Ishikawa (cell line): ENCODE results near the gene DOK4.

Experiments
- CEBPB ChIP-seq: IDR thresholded peaks from 2 replicates; pipeline ENCODE4 v1.6.1; 2012
- CREB1 ChIP-seq: IDR thresholded peaks from 2 replicates; pipeline ENCODE4 v1.6.1; 2012; ENCODE audit warnings: low read depth
- EGR1 ChIP-seq: IDR thresholded peaks from 2 replicates; pipeline ENCODE4 v1.6.1; 2012
- FOXM1 ChIP-seq: IDR thresholded peaks from 2 replicates; pipeline ENCODE4 v1.6.1; 2012; ENCODE audit warnings: low read depth, borderline replicate concordance
- NFIC ChIP-seq: IDR thresholded peaks from 2 replicates; pipeline ENCODE4 v1.6.1; 2012
- RAD21 ChIP-seq: IDR thresholded peaks from 2 replicates; pipeline ENCODE4 v1.6.1; 2012; ENCODE audit warnings: low read depth
- TAF1 ChIP-seq: IDR thresholded peaks from 2 replicates; pipeline ENCODE4 v1.6.1; 2012; ENCODE audit warnings: low read depth, mild to moderate bottlenecking
- TCF12 ChIP-seq: IDR thresholded peaks from 2 replicates; pipeline ENCODE4 v1.6.1; 2012; ENCODE audit warnings: low read depth
- YY1 ChIP-seq: IDR thresholded peaks from 2 replicates; pipeline ENCODE4 v1.6.1; 2012; ENCODE audit warnings: low read depth
- ZBTB7A ChIP-seq: IDR thresholded peaks from 2 replicates; pipeline ENCODE4 v1.6.1; 2012; ENCODE audit warnings: low read depth
- TF ChIP-seq, protein P1 (sequence below): IDR thresholded peaks from 2 replicates; pipeline ENCODE4 v1.6.1; 2012
- TF ChIP-seq, protein P2 (sequence below): IDR thresholded peaks from 2 replicates; pipeline ENCODE4 v1.6.1; 2012; ENCODE audit warnings: low read depth, mild to moderate bottlenecking

DNA sequence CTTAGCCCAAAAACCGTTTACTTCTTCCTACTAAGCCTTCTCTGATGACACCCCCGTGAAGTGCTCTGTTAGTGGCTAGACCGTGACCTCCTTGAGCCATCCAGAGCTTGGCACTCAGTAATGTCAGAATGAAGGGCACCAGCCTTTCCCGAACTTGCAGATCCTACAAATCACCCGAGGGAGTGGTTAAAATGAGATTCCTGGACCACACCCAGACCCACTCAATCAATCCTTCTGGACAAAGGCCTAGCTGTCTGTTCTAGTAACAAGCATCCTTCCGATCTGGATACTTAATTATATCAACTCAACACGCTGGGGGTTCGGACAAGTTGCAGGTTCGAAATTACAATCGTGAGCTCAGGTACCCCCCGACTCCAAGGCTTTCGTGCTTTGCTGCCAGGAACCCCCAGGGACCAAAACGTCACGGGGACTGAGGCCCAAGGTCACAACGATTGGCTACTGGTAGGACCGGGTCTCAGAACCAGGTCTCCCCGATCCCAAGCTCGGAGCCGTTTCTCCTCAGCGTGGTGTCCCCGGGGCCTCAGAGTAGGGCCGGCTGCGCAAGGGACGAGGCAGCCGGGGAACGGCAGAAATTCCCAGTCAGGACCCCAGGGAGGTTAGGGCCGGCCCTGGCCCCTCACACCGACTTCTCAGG lies 39.6 kb downstream of the DOK4 start:
- TF ChIP-seq RAD21, result no peak
- no peak for TF ChIP-seq TCF12
- TF ChIP-seq, protein P1, sequence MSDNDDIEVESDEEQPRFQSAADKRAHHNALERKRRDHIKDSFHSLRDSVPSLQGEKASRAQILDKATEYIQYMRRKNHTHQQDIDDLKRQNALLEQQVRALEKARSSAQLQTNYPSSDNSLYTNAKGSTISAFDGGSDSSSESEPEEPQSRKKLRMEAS, result no peak
- TF ChIP-seq CEBPB, result no peak
- TF ChIP-seq, protein P2, sequence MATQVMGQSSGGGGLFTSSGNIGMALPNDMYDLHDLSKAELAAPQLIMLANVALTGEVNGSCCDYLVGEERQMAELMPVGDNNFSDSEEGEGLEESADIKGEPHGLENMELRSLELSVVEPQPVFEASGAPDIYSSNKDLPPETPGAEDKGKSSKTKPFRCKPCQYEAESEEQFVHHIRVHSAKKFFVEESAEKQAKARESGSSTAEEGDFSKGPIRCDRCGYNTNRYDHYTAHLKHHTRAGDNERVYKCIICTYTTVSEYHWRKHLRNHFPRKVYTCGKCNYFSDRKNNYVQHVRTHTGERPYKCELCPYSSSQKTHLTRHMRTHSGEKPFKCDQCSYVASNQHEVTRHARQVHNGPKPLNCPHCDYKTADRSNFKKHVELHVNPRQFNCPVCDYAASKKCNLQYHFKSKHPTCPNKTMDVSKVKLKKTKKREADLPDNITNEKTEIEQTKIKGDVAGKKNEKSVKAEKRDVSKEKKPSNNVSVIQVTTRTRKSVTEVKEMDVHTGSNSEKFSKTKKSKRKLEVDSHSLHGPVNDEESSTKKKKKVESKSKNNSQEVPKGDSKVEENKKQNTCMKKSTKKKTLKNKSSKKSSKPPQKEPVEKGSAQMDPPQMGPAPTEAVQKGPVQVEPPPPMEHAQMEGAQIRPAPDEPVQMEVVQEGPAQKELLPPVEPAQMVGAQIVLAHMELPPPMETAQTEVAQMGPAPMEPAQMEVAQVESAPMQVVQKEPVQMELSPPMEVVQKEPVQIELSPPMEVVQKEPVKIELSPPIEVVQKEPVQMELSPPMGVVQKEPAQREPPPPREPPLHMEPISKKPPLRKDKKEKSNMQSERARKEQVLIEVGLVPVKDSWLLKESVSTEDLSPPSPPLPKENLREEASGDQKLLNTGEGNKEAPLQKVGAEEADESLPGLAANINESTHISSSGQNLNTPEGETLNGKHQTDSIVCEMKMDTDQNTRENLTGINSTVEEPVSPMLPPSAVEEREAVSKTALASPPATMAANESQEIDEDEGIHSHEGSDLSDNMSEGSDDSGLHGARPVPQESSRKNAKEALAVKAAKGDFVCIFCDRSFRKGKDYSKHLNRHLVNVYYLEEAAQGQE, result no peak
- TF ChIP-seq YY1, result no peak
- TF ChIP-seq EGR1, result no peak
- no peak for TF ChIP-seq FOXM1
- no peak for TF ChIP-seq CREB1
- no peak for TF ChIP-seq ZBTB7A
- TF ChIP-seq NFIC, result no peak
- TF ChIP-seq TAF1, result no peak
